NAMALWA (cell line): ENCODE measurements around the gene CD27.
"Not testable (repeated sequence)": the region's sequence is repeated elsewhere in the genome, so short reads cannot be mapped to it uniquely, and the experiment has no call there.

Source experiments
- DNase-seq: peaks from one replicate; pipeline ENCODE4 v3.0.0-alpha.2; 2015; ENCODE audit warnings: low spot score

Gene CD27

DNA sequence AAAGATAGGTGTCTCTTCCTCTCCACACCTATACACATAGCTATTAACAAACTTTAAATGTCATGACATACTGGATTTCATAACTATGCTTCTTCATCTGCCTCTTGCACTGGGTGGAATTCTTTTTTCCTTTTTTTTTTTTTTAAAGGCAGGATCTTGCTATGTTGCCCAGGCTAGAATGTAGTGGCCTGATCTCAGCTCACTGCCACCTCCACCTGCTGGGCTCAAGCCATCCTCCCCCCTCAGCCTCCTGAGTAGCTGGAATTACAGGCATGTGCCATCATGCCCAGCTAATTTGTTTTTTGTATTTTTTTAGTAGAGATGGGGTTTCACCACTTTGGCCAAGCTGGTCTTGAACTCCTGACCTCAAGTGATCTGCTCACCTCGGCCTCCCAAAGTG, 43.5 kb downstream of the CD27 start:
- no peak for DNase-seq

DNA sequence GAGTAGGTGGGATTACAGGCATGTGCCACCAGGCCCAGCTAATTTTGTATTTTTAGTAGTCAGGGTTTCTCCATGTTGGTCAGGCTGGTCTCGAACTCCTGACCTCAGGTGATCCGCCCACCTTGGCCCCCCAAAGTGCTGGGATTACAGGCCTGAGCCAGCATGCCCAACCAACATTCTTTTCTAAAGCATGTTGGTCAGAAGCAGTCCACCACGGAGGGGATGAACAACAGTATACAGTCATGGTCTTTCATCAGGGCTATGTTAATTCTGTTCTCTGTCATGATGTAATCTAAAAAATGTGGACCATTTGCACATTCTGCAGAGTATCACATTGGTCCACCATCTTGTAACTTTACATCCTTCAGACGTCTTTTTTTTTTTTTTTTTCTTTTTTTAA, 44.7 kb downstream of the CD27 start:
- DNase-seq = no peak

DNA sequence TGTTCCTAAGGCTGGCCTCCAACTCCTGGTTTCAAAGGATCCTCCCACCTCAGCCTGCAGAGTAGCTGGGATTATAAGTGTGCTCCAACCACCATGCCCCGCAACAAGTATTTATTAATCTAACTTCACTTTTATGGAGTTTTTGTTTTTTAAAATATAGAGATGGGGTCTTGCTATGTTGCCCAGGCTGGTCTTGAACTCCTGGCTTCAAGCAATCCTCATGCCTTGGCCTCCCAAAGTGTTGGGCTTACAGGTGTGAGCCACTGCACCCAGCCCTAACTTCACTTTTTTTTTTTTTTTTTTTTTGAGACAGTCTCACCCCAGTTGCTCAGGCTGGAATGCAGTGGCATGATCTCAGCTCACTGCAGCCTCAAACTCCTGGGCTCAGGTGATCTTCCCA, 45.9 kb downstream of the CD27 start:
- DNase-seq = not testable (repeated sequence)

DNA sequence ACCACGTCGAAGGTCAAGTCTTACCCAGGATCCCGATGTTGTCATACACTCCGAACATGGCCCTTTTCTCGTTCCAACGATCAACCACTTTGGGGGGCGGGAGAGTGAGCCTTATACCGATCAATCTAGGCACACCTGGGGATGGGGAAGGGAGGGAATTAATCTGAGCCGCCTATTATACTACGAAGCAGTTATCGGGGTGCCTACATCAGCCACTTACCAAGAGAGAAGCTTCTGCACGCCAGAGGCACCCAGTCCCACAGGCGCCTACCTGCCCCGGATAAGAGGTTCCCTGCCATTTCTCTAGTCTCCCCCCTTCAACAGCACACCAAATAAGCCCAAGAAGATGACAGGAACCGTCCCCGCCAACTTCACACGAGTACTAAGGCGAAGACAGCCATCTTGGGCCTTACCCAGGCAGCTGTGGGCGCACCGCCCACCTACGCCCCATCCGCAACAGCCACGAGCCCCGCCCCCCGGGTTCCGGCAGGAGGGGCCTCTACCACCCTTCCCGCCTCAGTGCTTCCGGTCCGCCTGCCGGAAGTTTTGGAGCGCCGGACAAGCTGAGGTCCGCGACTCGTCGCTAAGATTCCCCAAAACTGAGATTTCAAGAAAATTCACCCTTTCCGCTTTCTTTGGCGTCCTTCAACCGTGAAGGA, 48.2 kb downstream of the CD27 start, which contains the start of gene MRPL51:
Gene MRPL51, minus strand, starts transcription at position 425 of the 659 bp plus-strand sequence. Its CDS starts 126 bp downstream, at position 299.
- DNase-seq = peak; percentile 97

DNA sequence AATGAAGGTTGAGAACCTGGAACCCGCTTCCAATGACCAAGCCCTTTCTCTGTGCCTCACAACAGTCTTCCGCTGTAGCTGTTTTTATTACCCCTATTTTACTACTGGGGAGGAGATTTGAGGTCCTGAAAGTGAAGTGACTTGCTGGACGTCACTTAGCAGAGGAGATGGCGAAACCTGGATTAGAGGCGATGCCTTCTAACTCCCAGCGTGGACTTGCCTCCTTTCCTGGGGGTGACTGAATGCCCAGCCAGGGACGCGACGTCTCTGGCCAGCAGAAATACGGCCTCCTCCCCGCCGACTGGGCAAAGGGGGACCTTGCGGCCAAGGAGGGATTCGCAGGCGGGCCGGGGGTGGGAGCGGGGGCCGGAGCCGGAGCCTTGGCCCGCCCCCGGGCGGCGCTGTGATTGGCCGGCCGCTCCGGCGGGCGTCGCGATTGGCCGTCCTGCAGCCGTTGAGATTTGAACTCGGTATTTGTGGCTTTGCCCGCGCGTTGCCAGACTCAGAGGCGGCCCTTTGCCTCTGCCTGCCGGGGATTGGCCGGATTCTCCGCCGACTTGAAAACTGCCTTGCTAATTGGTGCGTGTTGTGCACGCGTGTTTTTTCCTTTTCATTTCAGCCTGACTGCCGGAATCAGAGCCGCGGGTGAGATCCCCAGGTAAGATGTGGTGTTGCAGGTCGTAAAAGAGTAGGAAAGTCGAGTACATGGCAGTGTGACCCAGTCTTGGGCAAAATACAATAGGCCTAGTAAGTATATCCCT, 48.9 kb downstream of the CD27 start, which contains the start of gene NCAPD2:
Gene NCAPD2, plus strand, starts transcription at position 606 of the 761 bp plus-strand sequence. CDS start 997 bp downstream, outside the sequence.
- DNase-seq = peak; percentile 98

DNA sequence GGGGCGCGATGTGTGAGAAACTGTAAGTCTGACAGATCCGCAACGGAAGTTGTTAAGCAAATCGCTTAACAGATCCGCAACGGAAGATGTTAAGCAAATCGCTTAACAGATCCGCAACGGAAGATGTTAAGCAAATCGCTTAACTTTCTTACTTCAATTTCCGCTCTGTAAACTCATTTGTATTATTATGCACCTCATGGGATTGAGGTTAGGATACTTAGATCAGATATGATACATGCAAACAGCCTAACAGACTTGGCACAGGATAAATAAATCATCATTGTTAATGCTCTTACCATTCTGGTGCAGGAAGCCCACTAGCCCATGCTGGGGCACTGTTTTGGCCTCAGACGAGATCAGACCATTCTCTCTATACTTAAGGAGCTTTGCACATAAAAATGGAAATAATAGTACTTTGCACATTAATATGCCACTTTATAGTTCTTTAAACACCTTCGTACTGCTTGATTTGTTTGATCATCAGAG, 49.5 kb downstream of the CD27 start:
- peak; percentile 76 for DNase-seq

DNA sequence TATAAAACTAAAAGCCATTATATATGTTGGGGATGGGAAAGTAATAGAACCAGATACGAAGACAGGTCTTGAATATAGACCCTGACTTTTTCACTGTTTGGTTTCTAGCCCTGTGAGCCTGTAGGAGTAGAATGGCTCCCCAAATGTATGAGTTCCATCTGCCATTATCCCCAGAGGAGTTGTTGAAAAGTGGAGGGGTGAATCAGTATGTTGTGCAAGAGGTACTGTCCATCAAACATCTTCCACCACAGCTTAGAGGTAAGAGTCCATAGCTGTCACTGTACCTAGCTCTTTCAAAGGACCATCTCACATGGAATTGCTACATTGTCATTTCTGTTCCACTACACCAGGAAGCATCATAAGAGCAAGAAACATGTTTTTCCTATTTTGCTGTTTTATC, 50.2 kb downstream of the CD27 start:
- peak; percentile 32 for DNase-seq

DNA sequence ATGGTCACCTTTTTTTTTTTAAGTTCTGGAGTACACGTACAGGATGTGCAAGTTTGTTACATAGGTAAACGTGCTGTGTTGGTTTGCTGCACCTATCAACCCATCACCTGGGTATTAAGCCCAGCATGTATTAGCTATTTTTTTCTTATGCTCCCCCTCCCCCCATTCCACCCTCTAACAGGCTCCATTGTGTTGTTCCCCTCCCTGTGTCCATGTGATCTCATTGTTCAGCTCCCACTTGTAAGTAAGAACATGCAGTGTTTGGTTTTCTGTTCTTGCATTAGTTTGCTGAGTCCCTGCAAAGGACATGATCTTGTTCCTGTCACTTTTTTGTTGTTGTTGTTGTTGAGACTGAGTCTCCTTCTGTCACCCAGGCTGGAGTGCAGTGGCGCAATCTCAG, 52.5 kb downstream of the CD27 start:
- DNase-seq = not testable (repeated sequence)

DNA sequence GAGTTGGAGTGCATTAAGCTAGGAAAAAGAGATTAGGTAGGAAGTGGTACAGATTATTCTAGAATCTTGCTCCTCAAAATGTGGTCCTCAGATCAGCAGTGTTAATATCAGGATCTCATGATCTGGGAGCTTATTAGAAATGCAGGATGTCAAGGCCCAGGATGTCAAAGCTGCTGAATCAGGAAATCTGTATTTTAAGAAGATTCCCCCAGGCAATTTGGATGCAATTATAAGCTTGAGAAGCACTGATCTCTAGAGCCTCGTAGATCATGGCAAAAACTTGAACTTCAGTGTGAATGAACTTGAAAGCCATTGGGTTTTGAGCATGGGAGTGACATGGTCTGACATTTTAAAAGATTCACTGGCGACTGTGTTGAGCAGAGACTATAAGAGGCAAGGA, 55.7 kb downstream of the CD27 start:
- DNase-seq = no peak
